ENCODE data around the gene DDX54.

DDX54 gene

GRCh38 chr12:113224955-113225354 is 39.7 kb upstream of the DDX54 start:
- in situ Hi-C loops (cut with MboI; ENCODE audit: low sequenced_read_pairs, unreplicated experiment) = no loop called here
- no peak for DNase-seq (ENCODE audit: low spot score)
- TF ChIP-seq, protein P1, sequence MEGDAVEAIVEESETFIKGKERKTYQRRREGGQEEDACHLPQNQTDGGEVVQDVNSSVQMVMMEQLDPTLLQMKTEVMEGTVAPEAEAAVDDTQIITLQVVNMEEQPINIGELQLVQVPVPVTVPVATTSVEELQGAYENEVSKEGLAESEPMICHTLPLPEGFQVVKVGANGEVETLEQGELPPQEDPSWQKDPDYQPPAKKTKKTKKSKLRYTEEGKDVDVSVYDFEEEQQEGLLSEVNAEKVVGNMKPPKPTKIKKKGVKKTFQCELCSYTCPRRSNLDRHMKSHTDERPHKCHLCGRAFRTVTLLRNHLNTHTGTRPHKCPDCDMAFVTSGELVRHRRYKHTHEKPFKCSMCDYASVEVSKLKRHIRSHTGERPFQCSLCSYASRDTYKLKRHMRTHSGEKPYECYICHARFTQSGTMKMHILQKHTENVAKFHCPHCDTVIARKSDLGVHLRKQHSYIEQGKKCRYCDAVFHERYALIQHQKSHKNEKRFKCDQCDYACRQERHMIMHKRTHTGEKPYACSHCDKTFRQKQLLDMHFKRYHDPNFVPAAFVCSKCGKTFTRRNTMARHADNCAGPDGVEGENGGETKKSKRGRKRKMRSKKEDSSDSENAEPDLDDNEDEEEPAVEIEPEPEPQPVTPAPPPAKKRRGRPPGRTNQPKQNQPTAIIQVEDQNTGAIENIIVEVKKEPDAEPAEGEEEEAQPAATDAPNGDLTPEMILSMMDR (IDR thresholded peaks at IDR 0.05; ENCODE audit: borderline replicate concordance, control extremely low read depth, extremely low read depth, insufficient read depth, missing control alignments) = no peak

GRCh38 chr12:113222730-113223531 is 37.7 kb upstream of the DDX54 start:
- TF ChIP-seq, protein P1 (IDR thresholded peaks at IDR 0.05; ENCODE audit: borderline replicate concordance, control extremely low read depth, extremely low read depth, insufficient read depth, missing control alignments) = no peak
- in situ Hi-C loops (cut with MboI; ENCODE audit: low sequenced_read_pairs, unreplicated experiment) = no loop called here
- DNase-seq (ENCODE audit: low spot score) = no peak

- in situ Hi-C loops (cut with MboI; ENCODE audit: low sequenced_read_pairs, unreplicated experiment) = no loop called here
- no peak for DNase-seq (ENCODE audit: low spot score)
- TF ChIP-seq, protein P1 (IDR thresholded peaks at IDR 0.05; ENCODE audit: borderline replicate concordance, control extremely low read depth, extremely low read depth, insufficient read depth, missing control alignments) = no peak
These were observed 36.9 kb upstream of the DDX54 start for GRCh38 chr12:113221997-113222729.

DNA sequence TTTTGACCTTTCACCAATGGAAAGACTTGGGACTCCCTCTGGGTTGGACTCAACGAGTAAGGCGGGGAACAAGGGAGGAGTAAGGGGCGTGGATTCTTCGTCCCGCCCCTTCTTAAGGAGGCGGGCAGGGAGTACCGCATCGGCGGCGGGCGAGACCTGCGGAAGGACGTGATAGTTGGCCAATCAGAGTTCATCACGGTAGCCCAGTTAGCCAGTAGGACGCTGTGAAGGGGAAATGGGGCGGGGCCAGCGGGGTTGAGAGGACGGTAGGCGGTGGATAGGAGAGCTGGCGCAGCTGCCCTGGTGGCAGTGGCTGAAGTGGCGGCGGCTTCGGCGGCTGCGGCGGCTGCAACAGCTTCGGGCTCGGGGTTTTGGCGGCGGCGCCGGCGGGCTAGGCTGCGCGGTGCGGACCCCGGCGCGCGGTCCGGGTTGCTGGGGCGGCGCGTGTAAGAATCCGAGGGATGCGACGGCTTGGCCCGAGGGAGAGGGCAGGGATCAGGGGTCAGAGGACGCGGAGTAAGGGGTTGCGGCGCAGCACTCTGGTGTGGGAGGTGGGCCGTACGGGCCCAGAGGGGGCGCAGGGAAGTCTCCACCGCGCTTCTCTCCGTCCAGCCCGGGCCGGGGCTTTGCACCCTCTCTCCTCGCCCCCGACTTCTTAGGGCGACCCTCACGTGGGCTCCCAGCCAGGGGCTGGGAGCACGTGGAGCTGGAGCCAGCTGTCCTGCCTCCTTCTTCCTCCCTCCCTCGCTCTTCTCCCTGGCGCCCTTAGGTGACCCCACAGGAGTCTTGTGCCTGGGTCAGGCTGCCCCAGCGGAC is 36.1 kb upstream of the DDX54 start, which contains the start of gene TPCN1:
Gene TPCN1 (plus strand): TSS at position 284 of the 816 bp plus-strand sequence. CDS start 5,389 bp downstream, outside the sequence.
- TF ChIP-seq, protein P1 (IDR thresholded peaks at IDR 0.05; ENCODE audit: borderline replicate concordance, control extremely low read depth, extremely low read depth, insufficient read depth, missing control alignments) = no peak
- peak; percentile 96 for DNase-seq (ENCODE audit: low spot score)
- in situ Hi-C loops (cut with MboI; ENCODE audit: low sequenced_read_pairs, unreplicated experiment) = no loop called here

- DNase-seq (ENCODE audit: low spot score) = no peak
- TF ChIP-seq, protein P1 (IDR thresholded peaks at IDR 0.05; ENCODE audit: borderline replicate concordance, control extremely low read depth, extremely low read depth, insufficient read depth, missing control alignments) = no peak
- in situ Hi-C loops (cut with MboI; ENCODE audit: low sequenced_read_pairs, unreplicated experiment) = no loop called here
These were observed 35.4 kb upstream of the DDX54 start for GRCh38 chr12:113220593-113221180.

DNA sequence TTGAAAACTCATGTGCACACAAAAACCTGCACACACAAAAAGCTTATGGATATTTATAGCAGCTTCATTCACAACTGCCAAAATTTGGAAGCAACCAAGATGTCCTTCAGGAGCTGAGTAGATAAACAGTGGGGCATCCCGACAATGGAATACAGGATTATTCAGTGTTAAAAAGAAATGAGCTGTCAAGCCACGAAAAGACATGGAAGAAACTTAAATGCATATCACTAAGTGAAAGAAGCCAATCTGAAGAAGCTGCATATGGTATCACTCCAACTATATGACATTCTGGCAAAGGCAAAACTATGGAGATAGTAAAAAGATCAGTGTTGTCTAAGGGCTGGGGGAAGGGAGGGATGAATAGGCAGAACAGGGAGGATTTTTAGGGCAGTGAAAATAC is 30.7 kb upstream of the DDX54 start:
- in situ Hi-C loops (cut with MboI; ENCODE audit: low sequenced_read_pairs, unreplicated experiment) = no loop called here
- no peak for DNase-seq (ENCODE audit: low spot score)
- TF ChIP-seq, protein P1 (IDR thresholded peaks at IDR 0.05; ENCODE audit: borderline replicate concordance, control extremely low read depth, extremely low read depth, insufficient read depth, missing control alignments) = no peak
